HL-60 (cell line): ENCODE measurements around the gene MAP2K4.

Experiments
- DNase-seq, 2 experiments: peaks; one replicate each; pipeline ENCODE4 v3.0.0-alpha.2; 2010 to 2020; ENCODE audit warnings: low read depth in 1 of 2, low spot score in 1 of 2
- H3K27ac ChIP-seq: fragments of 250-450 bp; sonication (Bioruptor Pico); replicated peaks from 2 replicates; pipeline ENCODE4 v1.5.1; 2020; ENCODE audit warnings: mild to moderate bottlenecking, moderate library complexity
- H3K27me3 ChIP-seq: fragments of 250-450 bp; sonication (Bioruptor Pico); 2 replicates; pipeline ENCODE4 v1.5.1; 2021; ENCODE audit warnings: mild to moderate bottlenecking, moderate library complexity; ENCODE audit not compliant: insufficient read depth, poor library complexity, severe bottlenecking
- H3K4me3 ChIP-seq: replicated peaks from 2 replicates; pipeline ENCODE4 v1.5.1; 2011; ENCODE audit warnings: mild to moderate bottlenecking, control low read depth, low read length; ENCODE audit not compliant: insufficient read depth
- CTCF ChIP-seq: IDR thresholded peaks from one replicate; pipeline ENCODE4 v1.5.1; 2011; ENCODE audit warnings: low read length, control low read depth, inconsistent platforms; ENCODE audit not compliant: insufficient read depth
- GABPA ChIP-seq: IDR thresholded peaks from 2 replicates; pipeline ENCODE4 v1.6.1; 2012; ENCODE audit warnings: low read depth
- POLR2AphosphoS5 ChIP-seq: IDR thresholded peaks from 2 replicates; pipeline ENCODE4 v1.6.1; 2012; ENCODE audit warnings: low read depth
- REST ChIP-seq: IDR thresholded peaks from 2 replicates; pipeline ENCODE4 v1.6.1; 2012; ENCODE audit warnings: low read depth; ENCODE audit not compliant: insufficient replicate concordance
- SPI1 ChIP-seq: IDR thresholded peaks from 2 replicates; pipeline ENCODE4 v1.6.1; 2012; ENCODE audit warnings: low read depth, mild to moderate bottlenecking, borderline replicate concordance

The MAP2K4 gene

GRCh38 chr17:12035673-12036072 lies 15.0 kb downstream of the MAP2K4 start:
- TF ChIP-seq REST = no peak
- TF ChIP-seq GABPA = no peak
- TF ChIP-seq CTCF = no peak
- TF ChIP-seq SPI1 = no peak
- no peak for TF ChIP-seq POLR2AphosphoS5

DNA sequence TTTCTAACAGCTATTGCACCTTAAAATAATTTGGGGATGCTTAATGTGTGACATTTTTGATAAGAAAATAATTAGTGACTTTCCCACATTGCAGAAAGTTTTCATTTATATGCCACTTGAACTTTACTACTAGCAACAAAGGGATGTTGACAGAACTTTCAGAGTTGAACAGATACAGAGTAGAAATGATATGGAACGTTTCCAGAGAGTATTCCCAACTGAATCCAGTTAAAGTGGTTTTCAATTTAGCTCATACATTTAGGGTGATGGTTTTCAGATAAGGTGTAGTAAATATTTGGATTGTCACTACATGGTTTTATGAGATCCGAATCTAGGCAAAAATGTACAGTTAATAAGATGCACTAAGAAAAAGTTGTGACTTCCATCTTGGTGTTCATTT lies 17.3 kb downstream of the MAP2K4 start:
- TF ChIP-seq REST (no peak), GABPA (no peak), POLR2AphosphoS5 (no peak), CTCF (no peak), SPI1 (no peak)
- no peak overlapping the region for H3K4me3 ChIP-seq
- no peak overlapping the region for H3K27ac ChIP-seq
- DNase-seq = no peak
- H3K27me3 ChIP-seq = no peaks in the 10 kb centered on the region

More at GRCh38 chr17:12035673-12036072, 15.0 kb downstream of the MAP2K4 start:
- Histone ChIP-seq H3K4me3 (no peak overlapping the region), H3K27ac (no peak overlapping the region), H3K27me3 (no peaks in the 10 kb centered on the region)
- DNase-seq = no peak

DNA sequence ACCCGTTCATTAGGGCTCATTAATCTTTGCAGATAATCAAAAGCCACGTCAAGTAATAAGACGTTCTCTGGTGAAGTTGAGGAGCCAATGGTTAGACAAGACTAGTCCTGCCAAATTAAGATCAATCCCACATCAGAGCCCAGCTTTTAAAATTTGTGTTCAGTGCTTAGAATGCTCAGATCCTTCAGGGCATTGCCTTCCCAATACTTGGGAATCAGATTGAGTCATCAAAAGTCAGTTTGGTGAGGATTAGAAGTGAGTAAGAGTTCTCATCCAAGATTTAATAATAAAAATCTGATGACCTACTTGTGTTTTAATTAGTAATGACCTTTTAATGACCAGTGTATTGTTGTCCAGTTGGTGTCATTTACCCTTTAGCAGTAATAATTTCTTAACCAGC lies 19.8 kb downstream of the MAP2K4 start:
- no peak for DNase-seq
- Histone ChIP-seq H3K27ac (no peak overlapping the region), H3K4me3 (no peak overlapping the region), H3K27me3 (no peaks in the 10 kb centered on the region)
- TF ChIP-seq SPI1 (no peak), REST (no peak), CTCF (no peak)
